Karpas-422 (cell line): Measurements from ENCODE around the gene PXDC1. TPM values are rescaled to one million over a fixed set of nuclear protein-coding genes. Genes with fewer than 3 reads are reported as not detected.

Source experiments
- DNase-seq: peaks from one replicate; pipeline ENCODE4 v3.0.0-alpha.2; 2015
- H2AFZ ChIP-seq: fragments of 200-600 bp; sonication (generic); 2 replicates; pipeline ENCODE4 v1.6.1; 2014; ENCODE audit warnings: antibody characterized with exemption, low read length, mixed read lengths
- H3K27ac ChIP-seq: fragments of 200-600 bp; sonication (generic); 2 replicates; pipeline ENCODE4 v1.5.1; 2014; ENCODE audit warnings: mild to moderate bottlenecking, low read length, moderate library complexity
- H3K27me3 ChIP-seq: fragments of 200-600 bp; sonication (generic); 2 replicates; pipeline ENCODE4 v1.6.1; 2014; ENCODE audit warnings: low read length, mixed read lengths
- H3K36me3 ChIP-seq: fragments of 200-600 bp; sonication (generic); 2 replicates; pipeline ENCODE4 v1.6.1; 2014; ENCODE audit warnings: low read length, mixed read lengths; ENCODE audit not compliant: insufficient read depth
- H3K4me1 ChIP-seq: fragments of 200-600 bp; sonication (generic); 2 replicates; pipeline ENCODE4 v1.6.1; 2014; ENCODE audit warnings: mild to moderate bottlenecking, low read length, mixed read lengths
- H3K4me2 ChIP-seq: fragments of 200-600 bp; sonication (generic); 2 replicates; pipeline ENCODE4 v1.6.1; 2014; ENCODE audit warnings: low read length, low read depth, mild to moderate bottlenecking; ENCODE audit not compliant: poor library complexity, severe bottlenecking
- H3K4me3 ChIP-seq: fragments of 200-600 bp; sonication (generic); 2 replicates; pipeline ENCODE4 v1.5.1; 2014; ENCODE audit warnings: mild to moderate bottlenecking, antibody characterized with exemption, low read length, mixed read lengths
- H3K79me2 ChIP-seq: fragments of 200-600 bp; sonication (generic); 2 replicates; pipeline ENCODE4 v1.6.1; 2014; ENCODE audit warnings: mild to moderate bottlenecking, low read length, mixed read lengths
- H3K9ac ChIP-seq: fragments of 200-600 bp; sonication (generic); 2 replicates; pipeline ENCODE4 v1.6.0; 2014; ENCODE audit warnings: low read length
- H3K9me2 ChIP-seq: fragments of 200-600 bp; sonication (generic), shearing (Covaris generic); replicated peaks from 2 replicates; pipeline ENCODE4 v1.6.0; 2014; ENCODE audit warnings: mild to moderate bottlenecking, low read length, moderate library complexity; ENCODE audit not compliant: insufficient read depth
- H3K9me3 ChIP-seq: fragments of 300-700, 200-600 bp; sonication (generic); 2 replicates; pipeline ENCODE4 v1.6.1; 2014; ENCODE audit warnings: low read length, mixed read lengths
- H4K20me1 ChIP-seq: fragments of 200-600 bp; sonication (generic); 2 replicates; pipeline ENCODE4 v1.6.1; 2014; ENCODE audit warnings: mild to moderate bottlenecking, antibody characterized with exemption, low read length, low read depth; ENCODE audit not compliant: insufficient read depth
- total RNA-seq: library from RNA; depleted of rRNA; stranded (reverse); fragments of >200 nt; shearing (Covaris generic); gene quantifications from 2 replicates; pipeline ENCODE4 v1.2.3, GENCODE V29; 2014; ENCODE audit warnings: low replicate concordance

PXDC1 gene
- total RNA-seq, 1 experiment from 2014 or later = not detected

- H3K36me3 ChIP-seq = no peaks in the 10 kb centered on the region
- no peak overlapping the region for H3K4me2 ChIP-seq
- H3K4me1 ChIP-seq = peaks cover 7% of the 10 kb centered on the region
- H2AFZ ChIP-seq = no peak overlapping the region
- no peak overlapping the region for H3K4me3 ChIP-seq
- H3K9me3 ChIP-seq = no peaks in the 10 kb centered on the region
- no peaks in the 10 kb centered on the region for H3K79me2 ChIP-seq
- H3K27ac ChIP-seq = no peak overlapping the region
- H4K20me1 ChIP-seq = no peaks in the 10 kb centered on the region
- no peaks in the 10 kb centered on the region for H3K27me3 ChIP-seq
- no peaks in the 10 kb centered on the region for H3K9me2 ChIP-seq
- no peak overlapping the region for H3K9ac ChIP-seq
- no peak for DNase-seq
These were observed 13.7 kb downstream of the PXDC1 start for GRCh38 chr6:3737831-3738210.

- Histone ChIP-seq H3K4me1 (peaks cover 3% of the 10 kb centered on the region; the same call in 1 of the 2 replicates), H3K9me2 (no peaks in the 10 kb centered on the region), H3K27ac (no peak overlapping the region), H2AFZ (no peak overlapping the region), H4K20me1 (no peaks in the 10 kb centered on the region), H3K27me3 (no peaks in the 10 kb centered on the region), H3K4me3 (no peak overlapping the region), H3K9me3 (no peaks in the 10 kb centered on the region), H3K36me3 (no peaks in the 10 kb centered on the region), H3K9ac (no peak overlapping the region), H3K4me2 (no peak overlapping the region), H3K79me2 (no peaks in the 10 kb centered on the region)
- no peak for DNase-seq
These were observed 14.2 kb downstream of the PXDC1 start for GRCh38 chr6:3737149-3737830.

GRCh38 chr6:3735029-3735605 lies 16.4 kb downstream of the PXDC1 start:
- H3K27ac ChIP-seq = no peak overlapping the region
- no peak overlapping the region for H3K4me3 ChIP-seq
- no peaks in the 10 kb centered on the region for H3K79me2 ChIP-seq

GRCh38 chr6:3734023-3734422 lies 17.5 kb downstream of the PXDC1 start:
- H3K9me3 ChIP-seq = no peaks in the 10 kb centered on the region
- no peaks in the 10 kb centered on the region for H3K4me1 ChIP-seq
- H4K20me1 ChIP-seq = no peaks in the 10 kb centered on the region
- no peak overlapping the region for H3K4me3 ChIP-seq
- no peaks in the 10 kb centered on the region for H3K79me2 ChIP-seq
- no peak for DNase-seq
- H3K4me2 ChIP-seq = no peak overlapping the region
- no peaks in the 10 kb centered on the region for H3K9me2 ChIP-seq
- no peak overlapping the region for H3K27ac ChIP-seq
- no peak overlapping the region for H3K9ac ChIP-seq
- no peak overlapping the region for H2AFZ ChIP-seq
- no peaks in the 10 kb centered on the region for H3K27me3 ChIP-seq
- no peaks in the 10 kb centered on the region for H3K36me3 ChIP-seq

More at GRCh38 chr6:3735029-3735605, 16.4 kb downstream of the PXDC1 start:
- Histone ChIP-seq H3K9me3 (no peaks in the 10 kb centered on the region), H2AFZ (no peak overlapping the region), H3K36me3 (no peaks in the 10 kb centered on the region), H3K27me3 (no peaks in the 10 kb centered on the region), H3K9me2 (no peaks in the 10 kb centered on the region), H3K4me1 (no peaks in the 10 kb centered on the region), H3K9ac (no peak overlapping the region), H4K20me1 (no peaks in the 10 kb centered on the region), H3K4me2 (no peak overlapping the region)
- no peak for DNase-seq

- H3K9ac ChIP-seq = no peak overlapping the region
- H2AFZ ChIP-seq = no peak overlapping the region
- no peaks in the 10 kb centered on the region for H4K20me1 ChIP-seq
- no peaks in the 10 kb centered on the region for H3K79me2 ChIP-seq
- no peak overlapping the region for H3K27ac ChIP-seq
- H3K4me1 ChIP-seq = no peaks in the 10 kb centered on the region
- H3K9me2 ChIP-seq = no peaks in the 10 kb centered on the region
- no peaks in the 10 kb centered on the region for H3K27me3 ChIP-seq
- no peak overlapping the region for H3K4me2 ChIP-seq
- DNase-seq = no peak
- H3K9me3 ChIP-seq = no peaks in the 10 kb centered on the region
- no peak overlapping the region for H3K4me3 ChIP-seq
- H3K36me3 ChIP-seq = no peaks in the 10 kb centered on the region
These were observed 18.1 kb downstream of the PXDC1 start for GRCh38 chr6:3733321-3733925.

GRCh38 chr6:3732345-3733141 lies 19.0 kb downstream of the PXDC1 start:
- Histone ChIP-seq H3K4me2 (no peak overlapping the region), H2AFZ (no peak overlapping the region), H3K27ac (no peak overlapping the region), H3K27me3 (no peaks in the 10 kb centered on the region), H3K9ac (no peak overlapping the region), H3K36me3 (no peaks in the 10 kb centered on the region), H3K4me3 (no peak overlapping the region), H3K4me1 (no peaks in the 10 kb centered on the region), H3K9me3 (no peaks in the 10 kb centered on the region), H3K79me2 (no peaks in the 10 kb centered on the region), H3K9me2 (no peaks in the 10 kb centered on the region), H4K20me1 (no peaks in the 10 kb centered on the region)
- peak; percentile 83 for DNase-seq

GRCh38 chr6:3731700-3732099 lies 19.8 kb downstream of the PXDC1 start:
- H4K20me1 ChIP-seq = no peaks in the 10 kb centered on the region
- H3K36me3 ChIP-seq = no peaks in the 10 kb centered on the region
- H3K4me1 ChIP-seq = no peaks in the 10 kb centered on the region
- no peak overlapping the region for H3K9ac ChIP-seq
- no peaks in the 10 kb centered on the region for H3K9me2 ChIP-seq
- no peak overlapping the region for H3K4me3 ChIP-seq
- H3K27ac ChIP-seq = no peak overlapping the region
- no peak overlapping the region for H2AFZ ChIP-seq
- no peak for DNase-seq
- no peak overlapping the region for H3K4me2 ChIP-seq
- no peaks in the 10 kb centered on the region for H3K79me2 ChIP-seq
- no peaks in the 10 kb centered on the region for H3K27me3 ChIP-seq
- H3K9me3 ChIP-seq = no peaks in the 10 kb centered on the region
